HG03571 (cell line): ENCODE data around the gene BMPR1B.
"Not testable (repeated sequence)": the region's sequence is repeated elsewhere in the genome, so short reads cannot be mapped to it uniquely, and the experiment has no call there.

ENCODE experiments used
- ATAC-seq: cut with Tn5 transposase; IDR thresholded peaks from one replicate; pipeline ENCODE4 v1.9.1; 2021; ENCODE audit not compliant: unreplicated experiment

BMPR1B gene

GRCh38 chr4:95020521-95020920 lies 262.8 kb downstream of the BMPR1B start:
- no peak for ATAC-seq

- ATAC-seq: no peak
Measured at GRCh38 chr4:95021099-95021498, 263.3 kb downstream of the BMPR1B start.

DNA sequence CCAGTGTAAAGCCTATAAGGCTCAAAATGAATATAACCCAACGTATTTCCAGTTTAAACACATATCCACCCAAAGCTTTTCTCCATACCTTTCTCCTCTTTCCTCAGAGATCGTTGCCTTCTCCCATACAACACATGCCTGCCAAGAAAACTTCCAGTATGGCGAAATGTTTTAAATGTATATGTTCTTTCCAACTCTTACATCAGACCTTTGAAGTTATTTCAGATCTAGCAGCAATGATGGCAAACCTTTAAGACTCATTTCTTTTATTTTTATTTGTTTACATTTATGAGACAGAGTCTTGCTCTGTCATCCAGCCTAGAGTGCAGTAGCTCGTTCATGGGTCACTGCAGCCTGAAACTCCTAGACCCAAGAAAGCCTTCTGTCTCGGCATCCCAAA lies 265.4 kb downstream of the BMPR1B start:
- no peak for ATAC-seq

GRCh38 chr4:95027905-95028618 lies 270.3 kb downstream of the BMPR1B start:
- ATAC-seq: no peak

DNA sequence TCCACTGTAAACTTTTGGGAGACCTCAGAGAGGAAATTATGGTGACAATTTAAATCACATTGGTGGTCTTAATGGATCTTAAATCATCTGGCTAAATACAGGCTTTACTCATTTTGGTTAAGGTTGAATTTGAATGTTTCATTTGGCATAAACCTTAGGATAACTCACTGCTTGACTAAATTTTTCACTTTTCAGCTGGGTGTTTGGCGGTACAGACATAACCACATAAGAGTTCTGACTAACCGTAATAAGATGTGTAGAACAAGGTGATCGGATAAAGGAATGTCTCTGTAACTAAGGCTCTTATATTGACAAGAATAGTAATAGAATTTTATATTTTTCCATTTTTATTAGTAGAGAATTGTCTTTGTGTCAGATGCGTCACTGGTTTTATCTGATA lies 281.0 kb downstream of the BMPR1B start:
- no peak for ATAC-seq

DNA sequence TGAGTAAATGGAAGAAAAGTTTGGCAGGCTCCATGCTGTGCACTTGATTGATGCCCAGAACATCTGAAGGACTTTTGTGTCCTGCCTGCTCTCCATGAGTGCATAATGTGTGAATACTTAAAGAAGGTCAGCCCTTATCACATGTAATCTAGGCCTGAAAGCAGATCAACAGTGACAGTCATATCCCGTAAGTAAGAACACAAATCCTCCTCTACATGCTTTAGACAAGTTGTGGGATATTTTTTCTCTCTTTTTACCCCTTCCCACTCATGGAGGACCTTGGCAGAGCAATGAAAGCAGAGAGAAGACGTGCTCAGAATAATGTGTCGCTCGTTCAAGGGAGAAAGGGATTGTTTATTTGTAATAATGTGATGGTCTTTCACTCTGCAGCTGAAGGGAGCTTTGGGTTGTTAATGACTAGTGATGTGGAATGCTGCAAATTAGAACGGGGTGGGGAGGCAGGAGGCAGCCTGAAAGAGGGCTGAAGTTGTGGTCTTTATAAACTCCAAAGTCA lies 286.6 kb downstream of the BMPR1B start:
- ATAC-seq: no peak

DNA sequence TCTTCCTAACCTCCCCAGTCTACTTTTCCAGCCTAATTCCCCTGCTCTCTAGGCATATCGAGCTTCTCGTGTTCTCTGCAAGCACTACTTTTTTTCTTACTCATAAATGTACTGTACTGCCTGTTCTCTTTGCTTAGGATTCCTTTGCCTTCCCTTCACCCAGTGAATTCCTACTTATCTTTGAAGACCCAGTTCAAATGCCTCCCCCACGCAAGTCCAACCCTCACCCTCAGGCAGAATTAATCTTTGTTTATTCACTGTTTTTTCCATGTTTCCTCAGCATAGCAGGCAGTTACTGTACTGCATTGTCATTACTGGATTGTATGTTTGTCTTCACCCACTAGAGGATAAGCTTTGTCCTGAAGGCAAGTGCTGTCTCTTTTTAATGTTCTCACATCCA lies 287.7 kb downstream of the BMPR1B start:
- ATAC-seq: no peak

DNA sequence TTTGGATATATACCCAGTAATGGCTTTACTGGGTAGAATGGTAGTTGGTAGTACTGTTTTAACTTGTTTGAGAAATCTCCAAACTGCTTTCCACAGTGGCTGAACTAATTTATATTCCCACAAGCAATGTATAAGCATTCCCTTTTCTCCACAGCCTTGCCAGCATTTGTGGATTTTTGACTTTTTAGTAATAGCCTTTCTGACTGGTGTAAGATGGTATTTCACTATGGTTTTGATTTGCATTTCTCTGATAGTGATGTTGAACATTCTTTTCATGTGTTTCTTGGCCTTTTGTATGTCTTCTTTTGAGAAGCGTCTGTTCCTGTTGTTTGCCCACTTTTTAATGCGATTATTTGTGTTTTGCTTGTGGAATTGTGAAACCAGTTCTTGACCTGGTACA lies 290.5 kb downstream of the BMPR1B start:
- ATAC-seq: no peak

GRCh38 chr4:95049551-95050233 lies 291.9 kb downstream of the BMPR1B start:
- no peak for ATAC-seq

DNA sequence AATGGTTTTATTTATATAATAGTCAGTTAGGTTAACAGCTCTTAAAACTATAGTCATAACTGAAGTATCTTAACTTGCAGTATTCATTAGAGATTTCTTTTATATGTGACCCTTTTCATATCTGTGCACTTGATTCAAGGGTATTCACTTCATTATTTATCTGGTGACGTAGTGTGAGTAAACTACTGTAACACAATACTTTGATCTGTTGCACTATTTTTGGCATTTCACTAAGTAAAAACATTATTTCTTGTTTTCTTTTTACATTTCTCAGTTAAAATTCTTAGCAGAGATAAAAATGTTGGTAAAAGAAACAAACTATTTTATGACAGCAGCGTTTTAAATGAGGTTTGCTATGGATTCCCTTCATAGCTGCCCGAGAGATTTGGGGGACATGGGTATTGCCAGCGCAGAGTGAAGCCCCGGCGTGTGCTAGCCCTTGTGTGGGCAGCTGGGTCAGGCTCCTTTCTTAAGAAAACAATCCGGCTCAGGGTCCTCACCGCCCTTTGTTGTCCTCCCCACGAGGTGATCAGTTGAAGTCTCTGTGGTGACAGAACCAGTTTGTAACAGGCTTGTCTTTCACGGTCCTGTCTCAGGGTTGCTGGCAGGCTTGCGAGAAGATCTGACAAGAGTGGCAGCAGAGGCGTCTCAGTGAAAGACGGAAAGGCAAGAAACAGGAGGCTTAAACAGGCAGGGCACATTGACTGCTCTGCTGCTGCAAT lies 293.4 kb downstream of the BMPR1B start:
- no peak for ATAC-seq

DNA sequence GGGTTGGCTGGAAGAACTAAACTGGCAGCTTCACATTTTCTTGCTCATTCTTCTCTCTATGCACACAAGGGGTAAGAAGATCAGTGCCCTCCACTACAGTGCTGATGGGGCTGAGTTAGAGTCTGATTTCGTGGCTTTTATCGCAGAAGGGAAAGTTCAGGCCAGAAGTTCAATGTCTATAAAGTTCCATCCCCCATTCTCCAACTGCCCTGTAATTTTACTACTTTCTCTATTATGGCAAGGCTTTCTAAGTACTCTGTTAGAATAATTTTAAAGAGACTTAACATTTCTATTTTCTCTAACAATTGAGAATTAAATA lies 293.9 kb downstream of the BMPR1B start:
- ATAC-seq: no peak

- no peak for ATAC-seq
Measured at GRCh38 chr4:95058991-95059390, 301.2 kb downstream of the BMPR1B start.

- no peak for ATAC-seq
Measured at GRCh38 chr4:95059663-95060062, 301.9 kb downstream of the BMPR1B start.

DNA sequence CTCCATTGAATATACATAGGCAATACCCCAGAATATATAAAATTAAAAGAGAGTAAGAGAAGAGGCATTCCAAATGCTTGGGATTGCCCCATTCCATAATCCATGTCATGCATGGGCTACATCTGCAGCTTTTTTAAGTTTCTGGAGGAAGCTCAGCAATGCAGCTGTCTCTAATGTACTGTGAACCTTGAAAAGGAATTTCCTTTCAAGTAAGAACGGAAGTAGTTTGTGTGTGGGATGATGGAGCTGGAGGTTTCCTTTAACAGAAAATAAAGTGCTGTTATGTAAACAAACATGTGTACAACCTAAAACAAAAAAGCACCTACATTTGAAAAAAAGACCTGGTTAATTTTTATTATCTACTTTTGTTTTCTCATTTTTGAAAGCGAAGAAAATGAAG lies 303.5 kb downstream of the BMPR1B start:
- ATAC-seq: no peak

GRCh38 chr4:95061801-95062200 lies 304.0 kb downstream of the BMPR1B start:
- ATAC-seq: not testable (repeated sequence)

GRCh38 chr4:95066050-95066449 lies 308.3 kb downstream of the BMPR1B start:
- no peak for ATAC-seq

- no peak for ATAC-seq
Measured at GRCh38 chr4:95068401-95068800, 310.6 kb downstream of the BMPR1B start.

DNA sequence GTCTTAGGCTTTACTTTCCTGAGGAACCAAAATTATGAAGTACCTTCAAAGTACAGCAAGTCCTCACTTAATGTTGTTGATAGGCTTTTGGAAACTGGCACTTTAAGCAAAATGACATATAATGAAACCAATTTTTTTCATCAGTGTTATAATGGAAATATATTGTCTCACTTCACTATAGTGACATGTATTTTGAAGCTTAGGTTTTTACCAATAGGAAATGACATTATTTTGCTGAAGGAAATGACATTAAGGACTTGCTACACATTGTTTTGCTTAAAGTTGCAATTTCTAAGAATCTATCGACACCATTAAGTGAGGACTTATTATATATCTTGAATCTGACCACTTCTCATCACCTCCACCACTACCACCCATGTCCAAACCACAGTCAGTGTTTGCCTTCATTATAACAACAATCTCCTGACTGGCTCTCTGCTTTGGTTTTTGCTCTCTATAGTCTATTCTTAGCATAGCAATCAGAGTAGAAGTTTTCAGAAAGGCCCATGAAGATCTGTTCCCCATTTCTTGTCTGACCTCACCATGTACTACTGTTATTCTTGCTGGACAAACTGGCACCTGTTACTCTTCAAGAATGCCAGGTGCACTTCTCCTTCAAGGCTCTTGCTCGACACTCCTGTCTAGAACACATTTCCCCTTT lies 311.2 kb downstream of the BMPR1B start:
- no peak for ATAC-seq

DNA sequence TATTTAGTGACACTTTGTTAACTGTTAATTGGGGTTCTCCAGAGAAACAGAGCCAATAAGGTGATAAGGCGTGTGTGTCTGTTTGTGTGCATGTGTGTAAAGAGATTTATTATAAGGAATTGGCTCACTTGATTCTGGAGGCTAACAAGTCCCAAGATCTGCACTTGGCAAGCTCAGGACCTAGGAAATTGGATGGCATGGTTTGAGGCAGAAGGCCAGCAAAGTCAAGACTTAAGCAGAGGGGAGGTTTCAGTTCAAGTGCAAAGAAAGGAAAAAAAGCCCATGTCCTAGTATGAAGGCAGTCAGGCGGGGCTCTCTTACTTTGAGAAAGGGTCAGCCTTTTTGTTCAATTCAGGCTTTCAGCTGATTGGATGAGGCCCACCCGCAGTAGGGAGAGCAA lies 314.1 kb downstream of the BMPR1B start:
- no peak for ATAC-seq

DNA sequence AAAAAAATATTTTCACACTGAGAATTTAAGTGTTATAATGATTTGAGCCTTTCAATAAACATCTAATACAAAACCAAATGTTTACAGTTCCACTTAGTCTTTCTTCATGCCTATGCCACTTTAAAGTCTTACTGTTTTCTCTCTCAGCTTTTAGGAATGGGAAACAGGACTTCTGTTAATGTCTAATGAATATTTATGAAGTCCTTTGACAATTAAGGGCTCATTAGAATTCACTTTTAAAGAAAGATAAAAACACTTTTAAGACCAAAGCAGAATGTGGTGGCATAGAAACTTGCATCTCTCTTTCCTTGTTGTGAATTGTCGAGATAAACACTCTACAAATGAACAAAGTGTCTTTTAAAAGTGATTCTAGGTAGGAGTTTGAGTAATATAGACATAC lies 315.9 kb downstream of the BMPR1B start:
- no peak for ATAC-seq

- ATAC-seq: no peak
Measured at GRCh38 chr4:95077864-95078263, 320.1 kb downstream of the BMPR1B start.

DNA sequence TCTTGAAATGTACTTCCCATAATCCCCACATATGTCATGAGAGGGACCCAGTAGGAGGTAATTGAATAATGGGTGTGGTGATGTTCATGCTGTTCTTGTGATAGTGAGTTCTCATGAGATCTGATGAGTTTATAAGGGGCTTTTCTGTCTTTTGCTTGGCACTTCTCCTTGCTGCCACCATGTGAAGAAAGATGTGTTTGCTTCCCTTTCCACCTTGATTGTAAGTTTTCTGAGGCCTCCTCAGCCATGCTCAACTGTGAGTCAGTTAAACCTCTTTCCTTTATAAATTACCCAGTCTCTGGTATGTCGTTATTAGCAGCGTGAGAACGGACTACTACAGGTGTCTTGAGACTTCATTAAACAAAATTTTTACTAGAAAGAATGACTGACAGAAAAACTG lies 323.2 kb downstream of the BMPR1B start:
- no peak for ATAC-seq
